Right lobe of liver (tissue), 4 donors: ENCODE results near the gene IRF4.

Experiments used
- CTCF ChIP-seq, 4 donors: fragments of 200-600 bp in 3 of 4; fragments of 450-650 bp in 1 of 4; IDR thresholded peaks; one replicate each; pipeline versions ENCODE4 v1.5.1 to v1.8.0; 2016 to 2022; ENCODE audit warnings: antibody characterized with exemption in 4 of 4, mild to moderate bottlenecking in 2 of 4
- POLR2A ChIP-seq: fragments of 450-650 bp; IDR thresholded peaks from one replicate; pipeline ENCODE4 v1.6.1; 2017; ENCODE audit warnings: antibody characterized with exemption, mild to moderate bottlenecking
- donor health status: DM: no; HTN: no; CAD: no.
- donor health status: DM: no; HTN: no; CAD: no.
- donor health status: DM: no; HTN: yes; CAD: no.

- no peak for TF ChIP-seq CTCF (IDR thresholded peaks at IDR 0.05)
- TF ChIP-seq POLR2A = no peak
Measured at GRCh38 chr6:364609-365540, 26.7 kb upstream of the IRF4 start.
